ENCODE measurements around the gene SNX24.

The SNX24 gene

DNA sequence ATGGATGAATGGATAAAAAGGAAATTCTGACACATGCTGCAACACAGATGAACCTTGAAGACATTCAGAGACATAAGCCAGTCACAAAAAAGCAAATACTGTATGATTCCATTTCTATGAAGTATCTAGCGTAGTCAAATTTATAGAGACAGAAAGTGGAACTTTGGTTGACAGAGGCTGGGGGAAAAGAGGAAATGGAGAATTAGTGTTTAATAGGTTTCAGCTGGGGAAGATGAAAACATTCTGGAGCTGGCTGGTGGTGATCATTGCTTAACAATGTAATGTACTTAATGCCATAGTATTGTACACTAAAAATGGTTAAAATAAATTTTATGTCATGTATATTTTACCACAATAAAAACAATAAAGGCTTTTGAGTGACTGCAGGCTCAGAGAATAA is 166.9 kb downstream of the SNX24 start:
- DNase-seq (ENCODE audit: low read depth in 3 of 3) = no peak

DNA sequence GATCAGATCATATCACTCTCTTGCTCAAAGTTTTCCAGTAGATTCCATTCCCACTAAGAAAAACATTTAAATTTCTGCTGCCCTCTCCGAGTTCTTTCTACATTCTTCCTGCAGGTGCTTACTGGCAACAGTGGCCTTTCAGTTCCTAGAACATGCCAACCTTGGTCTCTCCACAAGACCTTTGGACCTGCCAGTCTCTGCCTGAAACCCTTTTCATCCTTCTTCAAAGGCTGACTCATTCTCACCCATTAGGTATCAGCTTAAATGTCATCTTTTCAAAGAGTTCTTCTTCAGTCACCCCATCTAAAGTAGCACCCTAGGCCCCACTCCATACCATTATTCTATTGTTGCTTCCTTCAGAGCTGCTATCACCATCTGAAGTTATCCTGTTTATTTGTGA is 169.3 kb downstream of the SNX24 start:
- no peak for DNase-seq (ENCODE audit: low read depth in 3 of 3)

DNA sequence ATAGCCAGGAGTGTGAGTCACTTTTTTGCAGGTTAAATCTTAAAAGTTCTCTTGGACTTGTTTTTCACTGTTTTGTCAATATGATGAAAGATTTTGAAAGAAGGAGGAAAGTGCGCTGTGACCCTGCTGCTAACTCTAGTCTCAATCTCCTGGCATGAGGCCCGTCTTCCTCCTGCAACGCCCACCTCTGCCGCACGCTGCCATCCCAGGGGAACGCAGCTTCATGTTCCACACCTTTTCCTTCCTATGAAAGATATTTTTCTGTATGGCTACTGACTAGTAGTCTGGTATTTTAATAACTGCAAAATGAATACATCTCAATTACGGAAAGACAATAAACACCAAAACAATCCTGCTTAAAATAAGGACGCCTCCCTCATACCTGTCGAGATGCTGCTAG is 182.8 kb downstream of the SNX24 start:
- DNase-seq (ENCODE audit: low read depth in 3 of 3) = no peak

DNA sequence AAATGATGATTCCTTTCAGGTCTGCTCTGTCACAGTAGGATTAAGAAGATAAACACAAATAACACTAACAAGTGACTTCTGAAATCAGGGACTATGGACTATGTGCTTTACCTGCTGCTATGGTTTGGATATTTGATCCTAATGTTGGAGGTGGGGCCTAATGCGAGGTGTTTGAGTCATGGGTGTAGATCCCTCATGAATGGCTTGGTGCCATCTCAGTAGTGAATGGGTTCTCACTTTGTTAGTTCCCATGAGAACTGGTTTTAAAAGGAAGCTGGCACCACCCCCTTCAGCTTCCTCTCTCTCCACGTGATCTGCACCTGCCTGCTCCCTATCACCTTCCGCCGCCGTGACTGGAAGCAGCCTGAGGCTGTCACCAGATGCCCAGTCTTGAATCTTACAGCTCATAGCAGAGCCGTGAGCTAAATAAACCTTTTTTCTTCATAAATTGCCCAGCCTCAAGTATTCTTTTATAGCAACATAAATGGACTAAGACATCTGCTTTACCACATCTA is 187.8 kb downstream of the SNX24 start:
- no peak for DNase-seq (ENCODE audit: low read depth in 3 of 3)

DNA sequence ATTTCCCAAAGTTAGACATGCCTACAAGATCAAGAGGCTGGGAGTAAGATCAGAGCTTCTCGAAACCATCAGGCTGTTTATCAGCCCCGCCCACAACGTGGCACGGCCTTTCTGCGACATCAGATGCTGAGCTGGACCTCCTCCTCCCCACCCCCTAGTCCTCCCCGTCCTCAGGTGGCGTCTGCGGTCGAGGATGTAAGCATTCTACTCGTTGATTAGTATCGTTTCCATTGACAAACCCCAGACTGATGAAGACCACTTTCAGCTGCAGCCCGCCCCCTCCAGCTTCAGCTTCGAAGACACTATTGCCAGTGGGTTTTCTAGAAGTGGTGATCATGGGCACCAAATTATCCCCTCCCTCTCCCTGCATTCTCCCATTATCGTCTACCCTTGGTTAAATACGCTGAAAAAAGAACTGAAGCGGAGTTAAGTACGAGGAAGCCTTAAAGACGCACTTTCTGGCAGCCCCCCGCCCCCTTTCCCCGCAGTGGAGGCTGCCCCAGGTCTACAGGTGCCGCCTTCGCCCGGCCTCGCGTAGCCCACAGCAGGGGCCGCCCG is 190.0 kb downstream of the SNX24 start:
- DNase-seq (ENCODE audit: low read depth in 3 of 3) = no peak

DNA sequence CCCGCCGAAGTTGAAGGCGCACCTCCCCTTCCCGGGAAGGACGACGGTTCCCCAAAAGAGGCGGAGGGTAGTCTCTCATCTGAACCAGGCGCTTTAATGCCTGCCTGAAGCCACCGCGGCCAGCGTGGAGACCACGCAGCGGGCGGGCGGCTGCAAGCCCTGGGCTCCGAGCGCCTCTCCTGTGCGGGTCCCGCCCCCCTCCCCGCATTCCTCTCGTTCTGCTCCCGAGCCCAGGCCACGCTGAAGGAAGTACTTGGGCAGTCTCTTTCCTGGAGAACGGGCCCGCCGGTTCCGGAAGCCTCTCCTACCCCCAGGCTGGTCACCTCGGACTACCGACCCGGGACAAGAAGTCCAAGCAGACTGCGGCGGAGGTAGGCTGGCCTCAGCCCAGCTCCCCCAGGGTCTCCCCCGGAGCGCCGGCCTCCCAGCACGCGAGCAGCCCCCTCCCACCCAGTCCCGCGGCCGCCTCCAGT is 190.5 kb downstream of the SNX24 start:
- DNase-seq (ENCODE audit: low read depth in 3 of 3) = no peak

DNA sequence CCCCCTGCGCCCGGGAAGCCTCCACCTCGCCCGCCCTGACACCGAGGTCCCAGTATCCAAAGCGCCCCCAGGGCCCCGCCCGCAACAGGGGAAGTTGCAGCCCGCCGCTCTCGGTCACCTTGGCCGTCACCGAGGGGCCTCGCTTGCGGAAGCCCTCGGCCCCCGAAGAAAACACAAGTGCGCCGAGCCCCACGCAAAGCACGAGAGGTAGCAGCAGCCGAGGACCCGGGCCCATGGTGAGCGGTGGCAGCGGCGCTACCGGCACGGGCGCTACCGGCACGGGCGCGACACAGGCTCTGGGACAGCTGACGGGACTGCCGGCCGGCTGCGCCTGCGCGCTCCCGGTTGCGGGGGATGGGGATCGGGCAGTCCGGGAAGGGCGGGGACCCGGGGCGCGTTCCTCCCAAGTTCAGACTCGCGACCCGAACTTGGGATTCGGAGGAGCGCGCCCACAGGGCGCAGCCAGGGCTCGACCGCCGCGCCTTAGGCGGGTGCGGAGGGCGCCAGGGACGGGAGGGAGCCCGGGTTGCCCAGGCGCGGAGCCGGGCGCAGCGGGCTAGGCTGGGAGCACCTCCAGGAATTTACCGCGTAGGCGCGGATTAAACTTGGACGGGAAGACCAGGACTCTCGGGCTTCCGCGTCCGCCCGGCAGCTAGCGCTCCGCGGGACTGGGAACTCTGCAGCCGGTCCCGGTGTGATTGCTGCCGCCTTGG is 191.1 kb downstream of the SNX24 start, which contains the start of gene PPIC:
TSS of gene PPIC (minus strand) at position 335 of the 713 bp plus-strand sequence. CDS start at position 235, 100 bp downstream.
- DNase-seq (ENCODE audit: low read depth in 3 of 3) = no peak

DNA sequence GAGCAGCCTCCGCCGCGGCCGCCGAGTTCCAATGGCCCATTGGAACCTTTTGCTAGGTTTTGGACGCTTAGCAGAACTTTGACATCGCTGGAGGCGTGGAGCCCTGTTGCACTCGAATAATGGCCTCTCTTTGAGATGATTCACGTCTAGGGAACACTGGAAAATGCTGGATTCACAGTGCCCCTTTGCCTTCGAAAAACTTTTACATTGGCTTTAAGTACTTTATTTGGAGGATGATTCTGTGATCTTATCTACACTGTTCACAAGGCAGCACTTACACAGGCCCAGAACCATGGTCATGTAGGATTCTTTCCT is 191.6 kb downstream of the SNX24 start:
- no peak for DNase-seq (ENCODE audit: low read depth in 3 of 3)

DNA sequence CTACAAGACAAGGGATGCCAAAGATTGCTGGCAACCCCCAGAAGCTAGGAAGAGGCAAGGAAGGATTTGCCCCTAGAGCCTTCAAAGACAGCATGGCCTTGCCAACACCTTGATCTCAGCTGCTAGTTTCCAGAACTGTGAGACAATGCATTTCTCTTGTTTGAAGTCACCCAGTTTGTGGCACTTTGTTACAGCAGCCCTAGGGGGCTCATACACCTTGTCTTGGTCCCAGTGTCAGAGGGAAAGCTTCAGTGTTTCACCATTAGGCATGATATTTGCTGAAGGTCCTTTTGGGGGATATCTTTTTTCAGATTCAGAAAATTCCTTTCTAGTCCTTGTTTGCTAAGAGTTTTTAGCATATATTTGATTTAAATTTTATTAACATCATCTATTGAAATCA is 194.3 kb downstream of the SNX24 start:
- no peak for DNase-seq (ENCODE audit: low read depth in 3 of 3)

DNA sequence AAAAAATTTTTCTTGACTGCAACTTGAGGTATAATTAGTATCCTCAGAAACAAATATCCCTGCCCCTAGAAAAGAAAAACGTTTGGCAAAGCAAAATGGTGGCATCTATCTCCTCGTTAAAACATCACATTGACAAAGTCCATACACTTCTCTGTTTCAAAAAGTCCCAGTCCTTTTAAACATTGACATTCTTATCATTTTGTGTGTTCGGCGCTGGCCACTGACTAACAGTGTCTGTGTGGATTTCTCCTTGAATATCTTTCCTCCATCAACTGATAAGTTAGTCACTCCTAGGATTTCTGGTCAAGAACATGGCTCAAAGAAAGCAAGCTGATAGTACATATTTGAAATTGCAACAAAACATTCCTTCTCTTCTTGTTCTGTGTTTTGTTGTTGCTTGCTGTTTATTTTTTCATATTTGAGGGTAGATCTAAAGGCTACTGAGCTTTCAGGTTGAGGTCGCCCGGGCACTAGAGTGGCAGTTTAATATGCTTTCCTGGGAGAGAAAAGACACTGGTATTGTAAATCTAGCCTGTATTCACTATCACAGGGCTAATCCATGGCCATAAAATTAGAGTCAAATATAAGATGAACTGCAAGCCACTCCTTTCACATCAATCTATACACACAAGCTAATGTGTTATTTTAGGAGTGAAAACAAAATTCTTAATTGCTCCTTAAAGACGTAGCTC is 199.7 kb downstream of the SNX24 start:
- no peak for DNase-seq (ENCODE audit: low read depth in 3 of 3)

DNA sequence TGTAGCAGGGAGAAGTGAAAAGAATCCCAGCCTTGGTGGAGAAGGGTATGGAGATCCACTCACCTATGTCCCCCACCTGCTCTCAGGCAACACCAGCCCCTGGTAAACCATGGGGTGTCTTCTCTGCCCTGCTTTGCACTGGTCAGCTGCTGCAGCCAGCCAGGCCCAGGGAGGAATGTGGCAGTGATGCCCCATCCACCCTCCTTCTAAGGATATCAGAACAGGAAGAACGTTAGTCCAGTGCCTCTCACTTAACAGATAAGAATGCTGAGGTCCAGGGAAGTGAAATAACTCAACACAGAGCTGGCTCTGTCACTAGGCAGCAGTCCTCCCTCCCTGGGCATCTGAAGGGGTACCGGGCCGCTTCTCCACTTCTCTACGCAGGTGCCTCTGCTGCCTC is 200.8 kb downstream of the SNX24 start:
- DNase-seq (ENCODE audit: low read depth in 3 of 3) = no peak

DNA sequence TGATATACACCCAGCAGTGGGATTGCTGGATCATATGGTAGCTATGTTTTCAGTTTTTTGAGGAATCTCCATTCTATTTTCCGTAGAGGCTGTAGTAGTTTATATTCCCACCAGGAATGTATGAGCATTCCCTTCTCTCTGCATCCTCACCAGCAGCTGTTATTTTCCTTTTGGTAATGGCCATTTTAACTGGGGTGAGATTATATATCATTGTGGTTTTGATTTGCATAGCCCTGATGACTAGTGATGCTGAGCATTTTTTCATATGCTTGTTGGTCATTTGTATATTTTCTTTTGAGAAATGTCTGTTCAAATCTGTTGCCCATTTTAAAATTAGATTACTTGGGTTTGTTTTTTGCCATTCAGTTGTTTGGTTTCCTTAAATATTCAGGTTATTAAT is 202.3 kb downstream of the SNX24 start:
- DNase-seq (ENCODE audit: low read depth in 3 of 3) = no peak

DNA sequence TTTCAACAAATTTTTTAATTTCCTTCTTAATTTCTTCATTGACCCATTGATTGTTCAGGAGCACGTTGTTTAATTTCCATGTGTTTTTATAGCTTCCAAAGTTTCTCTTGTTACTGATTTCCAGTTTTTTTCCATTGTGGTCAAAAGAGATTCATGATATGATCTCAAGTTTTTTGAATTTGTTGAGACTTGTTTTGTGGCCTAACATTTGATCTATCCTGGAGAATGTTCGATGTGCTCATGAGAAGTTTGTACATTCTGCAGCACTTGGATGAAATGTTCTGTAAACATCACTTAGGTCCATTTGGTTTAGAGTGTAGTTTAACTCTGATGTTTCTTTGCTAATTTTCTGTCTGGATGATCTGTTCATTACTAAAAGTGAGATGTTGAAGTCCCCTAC is 205.8 kb downstream of the SNX24 start:
- DNase-seq (ENCODE audit: low read depth in 3 of 3) = no peak
